GM18508 (cell line): ENCODE results near the gene ATP6V0C.
"Not testable (repeated sequence)": the region's sequence is repeated elsewhere in the genome, so short reads cannot be mapped to it uniquely, and the experiment has no call there.

Experiments
- ATAC-seq: cut with Tn5 transposase; IDR thresholded peaks from one replicate; pipeline ENCODE4 v1.9.1; 2021; ENCODE audit warnings: moderate number of reproducible peaks; ENCODE audit not compliant: insufficient read depth, unreplicated experiment

ATP6V0C gene

DNA sequence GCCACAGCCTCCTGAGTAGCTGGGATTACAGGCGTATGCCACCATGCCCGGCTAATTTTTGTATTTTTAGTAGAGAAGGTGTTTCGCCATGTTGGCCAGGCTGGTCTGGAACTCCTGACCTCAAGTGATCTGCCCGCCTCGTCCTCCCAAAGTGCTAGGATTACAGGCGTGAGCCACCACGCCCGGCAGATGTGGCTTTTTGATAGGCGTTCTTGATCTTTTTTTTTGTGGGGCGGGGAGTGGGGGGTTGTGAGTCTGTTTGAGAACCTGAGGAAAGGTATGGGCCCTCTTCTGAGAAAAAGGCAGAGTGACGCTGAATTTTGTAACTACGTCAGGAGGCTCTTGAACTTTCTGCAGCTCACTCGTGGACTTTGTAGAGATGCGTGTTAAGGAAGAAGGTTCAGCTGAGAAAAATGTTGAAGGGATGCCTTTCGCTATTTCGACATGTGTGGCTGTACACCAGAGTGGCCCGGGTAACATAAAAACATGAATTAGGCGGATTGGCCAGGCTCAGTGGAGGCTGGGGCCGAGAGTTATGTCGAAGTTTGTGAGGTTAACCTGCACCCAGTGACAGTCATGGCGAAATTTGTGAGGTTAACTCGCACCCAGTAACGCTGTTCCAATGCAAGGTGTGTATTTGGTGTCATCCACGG is 25.6 kb downstream of the ATP6V0C start:
- not testable (repeated sequence) for ATAC-seq

DNA sequence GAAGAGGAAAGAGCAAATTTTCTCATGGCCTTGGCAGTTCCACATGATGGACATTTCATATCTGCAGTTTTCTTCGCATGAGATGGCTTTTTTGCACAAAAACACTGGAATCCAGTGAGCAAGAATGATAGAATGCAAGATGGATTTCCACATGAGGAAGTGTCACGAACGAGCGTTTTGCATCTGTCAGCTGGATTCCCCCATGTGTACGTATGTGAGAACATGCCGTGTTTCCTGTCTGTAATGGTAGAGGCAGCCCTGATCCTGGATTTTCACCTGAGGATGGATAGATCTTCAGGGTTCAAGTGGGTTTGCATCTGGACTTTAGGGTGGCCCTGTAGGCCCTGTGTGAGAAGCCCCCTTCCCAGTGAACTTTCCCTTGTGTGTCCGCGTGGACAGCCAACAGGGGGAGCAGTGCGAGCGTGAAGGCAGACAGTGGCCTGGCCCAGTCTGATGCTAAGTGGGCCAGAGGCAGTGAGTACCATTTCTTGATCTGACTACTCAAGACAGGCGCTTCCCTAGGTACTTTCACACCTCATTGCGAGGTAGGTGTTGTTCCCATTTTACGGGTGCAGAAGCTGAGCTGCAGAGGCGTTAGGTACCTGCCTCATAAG is 26.2 kb downstream of the ATP6V0C start:
- ATAC-seq, result not testable (repeated sequence)

DNA sequence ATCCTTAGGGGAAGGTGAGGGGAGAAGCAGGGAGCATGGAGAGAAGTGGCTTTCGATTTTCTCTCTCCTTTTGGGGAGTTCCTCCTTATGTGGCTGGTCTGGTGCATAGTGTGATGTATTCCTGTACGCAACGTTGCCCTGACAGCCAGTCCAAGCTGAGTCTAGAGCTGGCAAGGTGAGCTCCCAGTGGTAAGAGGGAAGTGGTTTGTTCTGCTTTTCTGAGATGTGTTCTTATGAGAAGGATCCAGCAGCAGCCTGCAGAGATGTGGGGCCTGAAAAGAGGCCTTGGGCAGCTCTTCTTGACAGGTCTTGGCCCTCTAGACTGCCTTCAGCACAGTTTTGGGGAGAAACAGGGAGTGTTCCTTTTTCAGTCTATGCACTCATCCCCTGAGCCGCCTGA is 27.2 kb downstream of the ATP6V0C start:
- ATAC-seq, result not testable (repeated sequence)

DNA sequence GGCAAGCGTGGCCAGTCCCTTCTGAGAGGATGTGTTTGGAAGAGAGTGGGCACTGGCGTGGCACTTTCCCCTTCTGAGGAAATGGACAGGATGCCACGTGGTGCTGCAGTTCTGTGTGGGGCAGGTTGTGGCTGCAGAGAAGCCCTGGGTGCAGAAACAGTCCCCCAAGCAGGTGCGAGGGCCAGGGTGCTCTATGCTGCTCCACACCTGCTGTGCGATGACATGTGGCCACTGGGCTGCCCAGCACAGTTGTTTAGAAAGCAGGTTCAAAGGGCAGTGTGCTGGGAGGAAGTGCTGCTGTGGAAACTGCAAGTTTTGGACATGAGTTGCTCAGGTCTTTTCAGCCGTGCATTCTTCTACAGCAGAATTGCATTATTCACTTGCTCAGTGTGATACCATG is 27.7 kb downstream of the ATP6V0C start:
- not testable (repeated sequence) for ATAC-seq

DNA sequence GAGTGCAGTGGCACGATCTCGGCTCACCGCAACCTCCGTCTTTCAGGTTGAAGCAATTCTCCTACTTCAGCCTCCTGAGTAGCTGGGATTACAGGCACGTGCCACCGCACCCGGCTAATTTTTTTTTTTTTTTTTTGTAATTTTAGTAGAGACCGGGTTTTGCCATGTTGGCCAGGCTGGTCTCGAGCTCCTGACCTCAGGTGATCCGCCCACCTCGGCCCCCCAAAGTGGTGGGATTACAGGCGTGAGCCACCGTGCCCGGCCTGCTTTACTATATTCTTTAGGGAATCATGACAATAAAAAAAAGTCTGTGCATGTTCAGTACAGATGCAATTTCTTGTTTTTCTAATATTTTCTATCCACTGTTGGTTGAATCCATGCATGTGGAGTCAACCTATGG is 30.0 kb downstream of the ATP6V0C start:
- ATAC-seq, result not testable (repeated sequence)

DNA sequence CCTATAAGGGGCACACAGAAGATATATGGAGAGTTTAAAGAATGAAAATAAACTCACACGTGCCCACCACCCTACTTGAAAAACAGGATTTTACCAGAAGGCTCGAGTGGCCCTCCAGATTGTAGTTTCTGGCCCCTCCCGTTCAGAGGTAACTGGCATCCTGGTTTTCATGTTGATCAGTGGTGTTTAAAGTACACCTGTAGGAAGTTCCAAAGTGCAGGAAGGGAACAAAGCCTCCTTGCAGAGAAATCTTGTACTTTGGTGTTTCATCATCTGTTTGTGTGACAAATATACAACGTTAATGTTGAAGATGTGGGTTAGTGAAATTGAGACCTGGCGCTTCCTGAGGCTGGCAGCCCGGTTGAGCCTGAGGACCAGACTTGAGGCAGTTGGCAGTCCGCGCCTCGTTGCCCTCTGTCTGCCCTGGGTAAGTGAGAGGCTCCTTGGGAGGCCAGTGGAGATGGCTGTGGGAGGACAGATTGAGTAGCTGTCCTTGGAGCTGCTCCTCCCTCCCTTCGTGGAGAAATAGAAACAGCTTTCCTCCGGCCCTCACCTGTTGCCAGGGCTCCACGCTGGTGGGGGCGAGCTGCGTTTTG is 36.6 kb downstream of the ATP6V0C start:
- not testable (repeated sequence) for ATAC-seq

DNA sequence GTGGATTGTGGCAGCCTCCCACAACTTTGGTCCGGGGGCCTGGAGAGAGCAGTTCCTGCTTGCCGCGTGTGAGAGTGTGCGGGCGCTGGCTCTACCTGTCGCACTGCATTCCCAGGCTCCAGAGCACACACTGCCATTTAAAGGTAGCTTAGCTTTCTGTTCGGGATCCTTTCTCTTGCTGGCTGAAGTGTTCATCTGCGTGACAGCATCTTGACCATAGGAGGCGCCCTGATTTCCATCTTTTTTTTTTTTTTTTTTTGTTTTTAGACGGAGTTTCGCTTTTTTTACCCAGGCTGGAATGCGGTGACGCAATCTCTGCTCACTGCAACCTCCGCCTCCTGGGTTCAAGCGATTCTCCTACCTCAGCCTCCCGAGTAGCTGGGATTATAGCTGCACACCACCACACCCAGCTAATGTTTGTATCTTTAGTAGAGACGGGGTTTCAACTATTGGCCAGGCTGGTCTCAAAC is 37.7 kb downstream of the ATP6V0C start:
- ATAC-seq, result not testable (repeated sequence)

DNA sequence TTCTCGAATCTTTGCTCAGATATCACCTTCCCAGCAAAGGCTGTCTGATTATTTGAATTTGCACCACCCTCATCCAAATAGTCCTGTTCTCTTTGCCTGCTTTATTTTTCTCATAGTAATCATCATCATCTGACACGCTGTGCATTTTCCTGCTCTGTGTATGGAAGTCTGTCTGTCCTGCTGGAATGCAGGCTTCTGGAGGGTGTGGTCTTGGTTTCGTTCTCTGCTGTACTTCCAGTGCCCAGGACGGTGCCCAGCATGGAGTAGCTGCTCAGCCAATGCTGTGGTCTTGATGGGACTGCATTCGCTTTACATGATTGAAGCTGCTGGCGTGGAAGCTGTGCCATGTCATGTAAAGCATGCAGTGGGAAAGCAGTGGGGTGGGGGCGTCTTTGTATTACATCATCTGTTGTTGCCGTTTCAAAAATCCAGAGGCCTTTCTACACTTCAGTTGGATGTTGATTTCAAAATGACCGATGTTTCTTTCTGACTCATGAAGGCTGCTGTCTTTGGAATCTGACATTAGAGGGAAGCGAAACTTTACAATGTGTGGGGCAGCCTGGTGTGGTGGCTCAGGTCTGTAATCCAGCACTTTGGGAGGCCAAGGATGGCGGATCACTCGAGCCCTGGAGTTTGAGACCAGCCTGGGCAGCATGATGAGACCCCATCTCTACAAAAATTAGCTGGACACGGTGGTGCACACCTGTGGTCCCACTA is 41.1 kb downstream of the ATP6V0C start:
- ATAC-seq, result not testable (repeated sequence)

DNA sequence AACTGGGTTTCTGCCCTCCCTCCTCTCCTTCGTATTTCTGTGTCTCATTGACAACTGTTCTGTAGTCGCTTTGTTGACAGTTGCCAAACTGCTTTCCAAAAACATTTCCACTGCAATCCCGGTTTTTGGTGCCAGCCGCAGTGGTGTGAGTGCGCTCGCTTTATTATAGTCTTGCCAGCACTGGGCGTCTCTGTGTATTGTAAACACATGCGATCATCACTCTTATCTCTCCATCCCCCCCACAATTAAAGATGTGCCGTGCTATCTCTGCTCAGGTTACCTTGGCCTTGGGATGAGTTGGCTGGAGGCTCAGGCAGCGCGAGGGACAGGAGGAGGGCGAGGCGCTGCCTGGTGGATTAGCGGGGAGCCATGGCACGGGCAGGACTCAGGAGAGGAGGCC is 43.4 kb downstream of the ATP6V0C start:
- ATAC-seq, result not testable (repeated sequence)

DNA sequence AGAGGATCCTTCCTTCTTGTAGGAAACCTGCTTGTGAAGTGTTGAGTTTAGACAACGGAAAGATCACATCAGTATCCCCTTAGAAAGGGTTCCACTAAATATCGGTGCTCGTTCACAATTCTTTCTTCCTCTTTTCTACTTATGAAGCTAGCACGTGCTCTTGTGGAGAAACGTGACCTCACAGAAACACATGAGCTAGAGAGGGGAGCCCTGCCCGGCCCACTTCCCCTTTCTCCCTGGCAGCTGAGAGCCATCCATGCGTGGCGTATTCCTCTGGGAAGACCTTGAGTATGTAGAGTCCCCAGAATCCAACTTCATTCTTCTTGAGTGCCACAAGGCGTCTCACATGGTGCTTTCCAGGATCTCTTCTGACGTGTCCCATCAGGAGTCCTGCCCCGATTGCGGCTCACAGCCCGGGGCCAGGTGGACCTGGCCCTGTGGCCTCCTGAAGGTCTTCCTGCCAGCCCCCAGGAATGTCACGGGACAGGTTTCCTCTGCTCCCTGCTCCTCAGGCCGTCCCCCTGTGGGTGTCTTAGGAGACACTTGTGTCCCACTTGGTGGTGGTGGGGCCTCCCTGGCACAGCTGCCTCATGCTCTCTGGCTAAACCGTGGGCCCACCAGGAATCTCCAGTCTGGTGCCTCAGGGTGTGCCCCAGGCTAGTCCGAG is 46.5 kb downstream of the ATP6V0C start:
- ATAC-seq, result not testable (repeated sequence)

DNA sequence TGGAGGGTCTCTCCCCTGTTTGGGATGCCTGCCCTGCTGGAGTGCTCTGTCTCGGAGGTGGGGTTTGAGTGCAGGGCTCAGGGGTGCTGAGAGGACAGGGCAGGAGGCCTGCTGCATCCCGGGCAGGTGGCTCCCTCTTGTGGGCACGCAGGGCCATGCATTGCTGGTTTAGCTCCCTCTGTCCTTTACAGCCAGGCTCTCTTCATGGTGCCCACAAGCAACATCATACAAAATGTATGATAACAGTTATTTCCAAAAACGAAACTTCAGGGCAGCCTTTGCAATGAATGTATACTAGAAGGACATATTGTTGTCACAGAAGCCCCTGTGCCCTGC is 47.0 kb downstream of the ATP6V0C start:
- ATAC-seq, result not testable (repeated sequence)

DNA sequence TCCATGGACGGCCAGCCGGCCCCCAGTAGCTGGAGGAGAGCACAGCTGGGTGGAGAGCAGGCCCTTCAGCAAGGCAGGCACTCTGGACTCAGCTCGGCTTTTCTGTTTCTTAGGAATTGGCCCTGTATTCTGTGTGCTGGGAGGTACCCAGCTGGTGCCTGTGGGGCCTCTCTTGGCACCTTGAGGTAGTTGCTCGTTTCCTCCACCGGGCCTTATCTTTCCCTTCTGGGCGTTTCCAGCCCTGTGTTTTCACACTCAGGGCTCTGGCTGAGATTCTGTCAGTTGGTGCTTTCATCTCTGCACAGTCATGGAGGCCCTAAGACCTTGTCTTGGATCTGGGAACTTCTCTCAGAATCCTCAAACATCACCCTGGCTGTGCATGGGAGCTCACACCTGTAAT is 53.8 kb downstream of the ATP6V0C start:
- not testable (repeated sequence) for ATAC-seq

DNA sequence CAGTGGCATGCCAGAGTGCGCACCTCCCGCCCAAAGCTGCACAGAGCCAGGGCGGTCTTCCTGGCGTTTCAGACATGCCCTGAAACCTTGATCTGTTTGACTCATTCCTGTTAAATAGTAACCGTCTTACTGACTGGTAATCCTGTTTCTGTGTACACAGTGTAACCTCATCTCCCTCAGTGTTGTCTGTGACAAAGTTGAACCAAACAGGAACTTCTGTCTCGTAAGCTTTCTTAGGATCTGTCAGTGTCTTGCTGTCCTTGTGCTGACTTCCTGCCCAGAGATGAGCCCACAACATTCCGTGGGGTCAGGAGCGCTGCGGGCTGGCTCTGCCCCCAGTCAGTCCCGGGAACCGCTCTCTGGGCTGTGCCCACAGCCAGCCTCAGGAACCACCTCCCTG is 54.8 kb downstream of the ATP6V0C start:
- not testable (repeated sequence) for ATAC-seq
